Activated CD4-positive, alpha-beta T cell treated with anti-CD3 and anti-CD28 coated beads, Interleukin-2, Interleukin-6, amounts not matched to agents 100 ng/mL and 50 ng/mL, durations not matched to agents 16 hours and 8 hours (primary cell): Measurements from ENCODE around the gene STARD3NL.

Experiments used
- DNase-seq: peaks from one replicate; pipeline ENCODE4 v3.0.0-alpha.2; 2020

STARD3NL gene

DNA sequence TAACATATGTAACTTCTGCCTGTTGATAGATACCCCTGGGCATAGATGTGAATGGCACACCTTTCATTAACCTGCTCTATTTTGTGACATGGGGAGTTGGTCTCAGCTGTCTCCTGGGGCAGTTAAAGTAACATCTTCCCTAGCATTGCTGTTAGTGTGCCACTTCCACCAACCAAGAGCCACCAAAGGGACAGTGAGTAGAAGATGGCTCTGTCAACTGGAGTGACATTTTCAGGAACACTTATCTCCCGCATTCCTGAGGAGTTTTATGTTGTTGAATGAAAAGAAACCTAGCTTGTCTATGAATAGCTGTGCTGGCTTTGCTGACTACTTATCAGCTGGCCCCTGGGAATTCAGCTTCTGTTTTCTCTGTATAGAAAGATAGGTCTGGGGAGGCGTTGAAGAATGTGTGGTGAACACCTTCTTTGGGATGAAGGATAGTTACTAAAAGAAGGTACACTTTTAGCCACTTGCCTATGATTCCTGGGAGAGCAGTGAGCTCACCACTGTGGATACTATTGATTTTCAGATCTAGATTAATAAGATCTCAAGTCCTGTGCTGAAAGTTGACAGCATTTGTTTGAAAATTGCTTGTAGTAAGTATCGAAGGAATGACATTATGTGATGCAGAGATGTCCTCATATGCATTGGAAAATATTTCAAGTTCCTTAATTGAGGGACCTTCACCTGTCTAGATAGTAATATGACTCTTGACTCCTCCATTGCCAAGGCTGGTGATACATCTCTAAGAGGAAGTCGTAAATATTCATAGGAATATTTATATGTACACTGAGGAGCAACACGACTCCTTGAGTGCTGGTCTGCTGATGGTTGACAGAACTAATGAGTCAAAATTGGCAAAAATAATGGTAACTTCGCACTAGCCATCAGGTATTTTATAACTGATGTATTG lies 7.6 kb downstream of the STARD3NL start:
- DNase-seq = no peak

- no peak for DNase-seq
Measured at GRCh38 chr7:38186593-38187314, 8.7 kb downstream of the STARD3NL start.

DNA sequence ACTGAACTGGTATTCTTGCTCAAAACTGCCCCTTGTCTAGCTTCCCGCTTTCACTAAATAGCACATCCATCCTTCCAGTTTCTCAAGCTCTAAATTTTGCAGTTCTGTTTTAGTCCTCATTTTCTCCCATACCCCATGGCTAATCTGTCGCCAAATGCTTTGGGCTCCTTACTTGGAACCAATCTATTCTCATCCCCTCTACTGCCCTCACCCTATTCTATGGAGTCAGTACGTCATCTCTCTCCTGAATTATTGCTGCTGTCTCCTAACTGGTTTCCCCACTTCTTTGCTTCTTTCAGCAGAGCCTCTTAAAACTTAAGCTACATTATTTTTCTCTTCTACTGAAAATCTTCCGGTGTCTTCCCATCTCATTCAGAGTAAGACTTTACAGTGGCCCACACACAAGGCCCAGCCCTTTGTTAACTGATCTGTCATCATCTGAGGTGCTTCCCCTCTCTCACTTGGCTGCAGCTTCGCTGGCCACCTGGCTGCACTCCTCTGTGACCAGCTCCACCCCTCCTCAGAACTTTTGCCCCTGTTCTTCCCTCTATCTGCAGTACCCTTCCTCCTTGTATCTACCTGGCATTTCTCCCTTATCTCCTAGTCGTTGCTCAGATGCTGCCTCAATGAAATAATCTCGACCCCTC lies 9.9 kb downstream of the STARD3NL start:
- DNase-seq = no peak

DNA sequence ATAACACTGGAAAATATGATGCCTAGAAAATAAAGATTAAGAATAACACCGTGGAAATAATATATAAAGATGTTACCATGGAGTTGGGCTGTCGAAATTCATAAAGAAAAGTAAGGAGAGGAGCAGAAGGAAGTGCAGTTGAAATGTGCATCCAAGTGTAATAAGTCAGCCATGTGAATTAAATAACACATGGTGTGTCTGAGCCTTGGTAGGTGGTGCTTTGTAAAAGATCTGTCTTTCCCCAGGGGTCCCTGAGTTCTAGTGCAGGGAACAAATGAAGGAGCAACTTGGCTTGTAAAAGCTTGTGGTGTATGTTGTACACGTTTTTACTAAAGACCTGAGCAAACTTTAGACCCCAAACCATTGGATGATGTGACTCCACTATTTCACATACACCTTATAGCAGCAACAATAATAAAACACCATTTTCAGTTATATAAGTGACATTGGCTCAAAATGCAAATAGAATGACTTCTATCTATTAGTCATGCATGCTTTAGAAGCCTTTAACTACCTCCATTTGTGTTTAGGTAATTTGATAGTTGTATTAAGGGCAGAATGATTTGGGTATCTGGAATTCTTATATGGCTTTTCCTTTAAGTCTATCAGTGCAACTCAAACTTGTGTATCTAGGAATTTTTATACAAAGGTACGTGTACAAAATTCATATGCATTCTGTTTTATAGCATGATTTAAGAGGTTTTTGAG lies 11.3 kb downstream of the STARD3NL start:
- DNase-seq = no peak

DNA sequence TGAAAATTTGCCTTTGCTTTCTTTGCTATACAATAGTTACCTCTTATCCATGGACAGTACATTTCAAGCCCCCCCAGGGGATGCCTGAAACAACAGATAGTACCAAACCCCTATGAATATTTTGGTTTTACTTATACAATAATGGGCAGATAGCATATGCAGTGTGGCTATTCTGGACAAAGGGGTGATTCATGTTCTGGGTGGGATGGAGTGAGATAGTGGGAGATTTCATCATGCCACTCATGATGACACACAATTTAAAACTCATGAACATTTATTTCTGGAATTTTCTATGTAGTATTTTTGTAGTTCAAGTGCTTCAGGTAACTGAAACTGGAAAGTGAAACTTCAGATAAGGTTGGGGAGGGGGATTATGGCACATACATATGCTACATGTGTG lies 12.0 kb downstream of the STARD3NL start:
- no peak for DNase-seq

DNA sequence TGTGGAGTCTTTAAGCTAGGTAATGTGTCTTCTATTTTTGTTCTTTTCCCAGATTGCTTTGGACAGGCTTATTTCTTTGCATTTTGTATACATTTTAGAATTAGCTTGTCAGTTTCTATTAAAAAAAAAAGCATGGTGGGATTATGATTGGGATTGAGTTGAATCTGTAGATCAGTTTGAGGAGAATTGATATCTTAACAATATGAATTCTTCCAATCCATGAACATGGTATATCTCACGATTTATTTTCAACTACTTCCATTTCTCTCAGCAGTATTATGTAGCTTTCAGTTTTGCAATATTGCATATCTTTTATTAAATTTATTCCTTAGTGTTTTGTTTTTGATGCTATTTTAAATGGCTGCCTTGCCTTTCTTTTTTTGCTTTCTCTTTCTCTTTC lies 13.7 kb downstream of the STARD3NL start:
- no peak for DNase-seq

DNA sequence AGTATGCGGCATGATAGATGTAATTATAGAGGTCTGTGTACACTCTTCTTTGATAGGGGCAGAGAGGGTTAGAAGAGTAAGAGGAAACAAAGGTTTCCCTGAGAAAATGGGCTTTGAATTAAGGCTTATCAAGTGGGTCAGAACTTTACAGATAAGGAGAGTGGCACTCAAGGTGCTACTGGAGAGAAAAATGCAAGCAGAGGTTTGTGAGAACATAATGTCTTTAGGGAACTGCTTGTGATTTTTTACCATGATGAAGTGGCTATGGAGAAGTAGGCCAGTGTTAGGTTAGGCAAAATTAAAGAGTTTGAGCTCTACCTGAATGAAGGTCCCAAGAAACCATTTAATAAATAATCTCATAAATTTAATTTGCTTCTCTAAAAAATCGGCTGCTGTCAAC lies 14.3 kb downstream of the STARD3NL start:
- DNase-seq = no peak

DNA sequence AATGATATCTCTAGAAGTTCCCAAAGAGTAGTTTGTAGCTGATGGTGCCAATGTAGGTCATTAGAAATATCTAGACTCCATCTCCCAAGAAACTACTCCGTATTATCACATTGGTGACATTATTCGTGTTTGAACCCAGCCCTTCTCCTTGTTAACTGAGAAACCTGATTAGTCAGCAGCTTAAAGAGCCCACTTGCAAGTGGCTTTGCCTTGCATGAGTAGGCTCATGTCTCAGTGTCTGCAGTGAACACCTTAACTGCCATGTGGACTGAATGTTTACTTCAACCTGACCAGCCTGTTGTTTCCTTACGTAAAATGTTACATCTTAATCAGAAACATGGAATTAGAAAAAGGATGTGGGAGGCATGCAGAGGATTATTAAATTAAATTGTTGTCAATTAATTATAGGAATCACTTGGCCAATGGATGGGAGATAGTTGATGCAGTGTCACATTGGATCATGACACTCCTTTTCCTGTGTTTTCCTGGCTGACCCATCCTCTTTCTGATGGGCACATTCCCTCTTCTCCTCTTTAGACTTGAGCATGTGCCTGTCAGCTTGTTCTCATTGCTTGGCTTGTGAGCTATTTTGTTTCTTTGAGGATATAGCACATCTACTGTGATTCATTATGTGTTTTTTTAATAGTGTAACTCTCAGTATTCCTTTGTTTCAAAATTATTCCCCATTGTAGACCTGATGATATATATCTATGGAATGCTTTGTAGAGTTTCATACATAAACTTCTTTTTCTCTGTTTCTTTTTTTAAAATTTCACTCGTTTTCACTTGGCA lies 18.0 kb downstream of the STARD3NL start:
- no peak for DNase-seq

DNA sequence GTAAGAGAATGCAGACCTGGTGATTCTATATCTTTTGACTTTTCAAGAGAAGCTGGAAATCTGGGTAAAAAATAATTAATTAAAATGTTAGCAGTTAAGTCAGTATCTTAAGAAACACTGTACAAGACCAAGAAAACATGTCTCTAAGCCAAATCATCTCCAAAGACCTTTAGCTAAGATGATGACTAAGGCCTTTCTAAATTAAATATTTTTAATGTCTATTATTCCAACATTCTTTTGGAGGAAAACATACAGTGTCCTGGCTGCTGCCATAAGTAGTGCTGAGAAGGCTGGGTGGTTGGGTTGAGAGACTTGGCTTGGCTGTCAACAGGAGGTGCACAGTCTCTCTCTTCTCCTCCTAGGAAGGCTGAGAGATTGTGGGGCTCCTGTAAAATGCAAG lies 20.3 kb downstream of the STARD3NL start:
- no peak for DNase-seq

DNA sequence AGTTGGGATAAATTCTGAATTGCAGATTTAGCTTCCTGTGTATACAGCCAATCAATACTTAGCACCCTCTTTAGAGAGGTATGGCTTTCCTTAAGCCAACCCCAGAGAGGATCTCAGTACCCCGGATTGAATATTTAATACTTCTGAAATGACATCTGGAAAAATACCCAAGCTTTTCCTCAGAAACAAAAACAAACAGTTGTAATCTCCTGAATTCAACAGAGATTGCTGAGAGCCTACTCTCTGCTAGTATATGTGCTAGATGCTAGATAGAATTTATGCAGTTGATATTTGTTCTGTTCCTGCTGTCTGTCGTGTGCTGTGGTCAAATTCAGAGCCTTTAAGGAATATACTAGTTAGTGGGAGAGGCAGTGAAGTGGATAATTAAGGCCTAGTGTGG lies 21.1 kb downstream of the STARD3NL start:
- DNase-seq = no peak

GRCh38 chr7:38199782-38200181 lies 21.7 kb downstream of the STARD3NL start:
- no peak for DNase-seq

DNA sequence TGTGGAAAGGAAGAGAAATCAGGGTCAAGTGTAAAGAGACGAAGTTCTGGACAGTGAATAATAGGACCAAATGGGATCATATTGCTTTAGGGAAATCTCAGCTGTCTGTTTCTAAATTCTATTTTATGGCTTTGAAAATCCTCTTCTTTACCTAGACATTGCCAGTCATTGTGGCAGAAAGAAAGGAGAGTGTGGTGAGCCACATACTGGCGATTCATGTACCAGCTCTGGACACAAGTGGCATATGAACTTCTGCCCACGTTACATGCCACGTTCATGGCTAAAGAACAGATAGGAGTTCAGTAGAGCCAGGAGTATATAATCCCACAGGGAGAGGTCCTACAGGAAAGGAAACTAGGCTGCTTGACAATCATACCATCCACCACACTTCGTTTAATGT lies 28.0 kb downstream of the STARD3NL start:
- DNase-seq = no peak

GRCh38 chr7:38207843-38208242 lies 29.8 kb downstream of the STARD3NL start:
- DNase-seq = no peak

DNA sequence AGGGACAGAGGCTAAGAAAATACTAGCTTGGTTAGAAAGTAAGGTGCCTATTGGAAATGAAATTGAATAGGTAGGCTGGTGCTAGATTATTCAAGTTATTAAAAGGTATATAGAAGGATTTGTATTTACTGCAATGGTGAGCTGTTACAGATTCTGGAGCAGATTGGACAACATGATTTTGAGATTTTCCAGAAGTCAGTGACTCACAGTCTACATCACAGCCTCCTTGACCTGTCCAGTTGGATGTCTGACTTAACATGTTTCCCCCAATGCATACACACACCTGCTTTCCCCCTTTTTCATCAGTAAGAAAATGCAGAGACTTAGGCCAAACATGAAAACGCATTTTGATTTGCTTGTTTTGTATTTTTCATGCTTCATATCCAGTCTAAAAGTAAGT lies 33.4 kb downstream of the STARD3NL start:
- no peak for DNase-seq

- DNase-seq = no peak
Measured at GRCh38 chr7:38211940-38212339, 33.9 kb downstream of the STARD3NL start.

- no peak for DNase-seq
Measured at GRCh38 chr7:38215115-38215514, 37.1 kb downstream of the STARD3NL start.

- peak; percentile 88 for DNase-seq
Measured at GRCh38 chr7:38215735-38216670, 38.0 kb downstream of the STARD3NL start.

GRCh38 chr7:38217672-38218071 lies 39.6 kb downstream of the STARD3NL start:
- DNase-seq = peak; percentile 15

- DNase-seq = peak; percentile 56
Measured at GRCh38 chr7:38220452-38220851, 42.4 kb downstream of the STARD3NL start.

DNA sequence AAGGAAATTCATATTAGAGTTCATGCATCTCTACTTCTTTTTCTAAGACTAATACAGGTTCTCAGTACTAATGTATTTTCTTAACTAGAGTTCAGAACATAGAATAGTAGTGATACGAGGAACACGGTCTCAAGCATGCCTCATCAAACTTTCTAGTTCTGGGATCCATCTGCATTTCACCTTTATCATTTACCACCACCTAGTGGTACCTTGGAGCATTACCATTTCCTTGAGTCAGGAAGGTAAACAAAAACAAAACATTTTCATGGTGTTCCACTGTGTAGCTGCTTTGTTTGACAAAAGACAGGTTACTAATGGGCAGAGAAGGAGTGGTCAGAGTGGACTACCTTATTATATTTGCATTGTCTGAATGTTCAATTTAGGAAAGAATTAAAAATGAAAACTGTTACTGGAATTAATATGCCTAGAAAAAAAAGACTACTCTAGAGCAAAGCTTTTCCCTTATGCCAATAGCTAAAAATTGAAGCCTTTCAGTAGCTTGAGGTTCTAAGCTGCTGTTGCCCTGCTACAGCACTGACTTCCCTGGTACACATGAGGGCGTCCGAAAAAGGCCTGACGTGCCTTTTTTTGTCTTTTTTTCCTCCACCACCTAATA lies 44.5 kb downstream of the STARD3NL start:
- DNase-seq = peak; percentile 71

DNA sequence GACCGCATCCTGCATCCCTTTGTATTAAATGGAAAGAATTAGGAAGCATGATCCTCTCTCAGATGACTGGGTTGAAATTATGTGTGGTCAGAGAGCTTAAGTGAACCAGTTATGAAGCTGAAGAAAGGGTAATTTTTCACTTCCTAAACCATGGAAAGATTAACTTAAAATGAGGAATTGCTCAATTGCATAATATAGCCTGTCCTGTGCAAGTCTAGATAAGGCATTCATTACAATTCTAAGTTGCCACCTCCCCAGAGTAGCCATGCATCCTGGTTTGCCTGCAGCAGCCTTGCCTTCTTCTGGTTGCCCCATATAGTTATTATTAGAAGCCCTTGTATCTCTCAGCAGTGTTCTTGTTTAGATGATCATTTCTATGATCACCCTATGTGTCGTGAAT lies 45.3 kb downstream of the STARD3NL start:
- no peak for DNase-seq
